ENCODE results near the gene OR4F17. TPM values are rescaled to one million over a fixed set of nuclear protein-coding genes. Genes with fewer than 3 reads are reported as not detected.
"Not testable (repeated sequence)": the region's sequence is repeated elsewhere in the genome, so short reads cannot be mapped to it uniquely, and the experiment has no call there.

The OR4F17 gene
- not detected for total RNA-seq

- DNase-seq, result not testable (repeated sequence)
These were observed at the start of gene OR4F17 for GRCh38 chr19:106804-107203. OR4F17 (plus strand) TSS chr19:107104; CDS start chr19:110679, 3,575 bp downstream.

- peak; percentile 8 for DNase-seq
These were observed 36.1 kb upstream of the OR4F17 start for GRCh38 chr19:70793-71192.

- DNase-seq, result not testable (repeated sequence)
These were observed 24.0 kb upstream of the OR4F17 start for GRCh38 chr19:82864-83263.

- DNase-seq, result not testable (repeated sequence)
These were observed 23.3 kb upstream of the OR4F17 start for GRCh38 chr19:83626-84025.

- DNase-seq, result not testable (repeated sequence)
These were observed 16.2 kb upstream of the OR4F17 start for GRCh38 chr19:90678-91077.

- not testable (repeated sequence) for DNase-seq
These were observed 12.1 kb upstream of the OR4F17 start for GRCh38 chr19:94794-95193.

- DNase-seq, result not testable (repeated sequence)
These were observed 9.3 kb upstream of the OR4F17 start for GRCh38 chr19:97647-98046.

- not testable (repeated sequence) for DNase-seq
These were observed 13.7 kb downstream of the OR4F17 start for GRCh38 chr19:120443-121140.

Data from effector CD4-positive, alpha-beta T cell (primary cell).